Lower lobe of right lung (tissue), 2 donors: ENCODE measurements around the gene ADAMTS17. TPM values are rescaled to one million over a fixed set of nuclear protein-coding genes. Genes with fewer than 3 reads are reported as not detected.

ENCODE experiments used
- ATAC-seq, 2 donors: fragments of 200-7000 bp; cut with Tn5 transposase; one replicate each; pipeline ENCODE4 v1.9.1; 2020 to 2022; ENCODE audit warnings: mild to moderate bottlenecking in 2 of 2, moderate library complexity in 2 of 2
- DNase-seq: peaks from one replicate; pipeline ENCODE4 v3.0.0-alpha.2; 2020
- H3K27ac ChIP-seq: fragments of 200-600 bp; one replicate; pipeline ENCODE4 v1.8.0; 2022
- H3K27me3 ChIP-seq: fragments of 200-600 bp; one replicate; pipeline ENCODE4 v1.8.0; 2022; ENCODE audit warnings: low read depth
- H3K36me3 ChIP-seq: fragments of 200-600 bp; one replicate; pipeline ENCODE4 v1.8.0; 2022; ENCODE audit warnings: mild to moderate bottlenecking
- H3K4me1 ChIP-seq: fragments of 200-600 bp; one replicate; pipeline ENCODE4 v1.8.0; 2022
- H3K4me3 ChIP-seq: fragments of 200-600 bp; one replicate; pipeline ENCODE4 v1.8.0; 2022; ENCODE audit warnings: mild to moderate bottlenecking
- H3K9me3 ChIP-seq: fragments of 200-600 bp; one replicate; pipeline ENCODE4 v1.8.0; 2022
- CTCF ChIP-seq: fragments of 200-600 bp; IDR thresholded peaks from one replicate; pipeline ENCODE4 v1.8.0; 2022; ENCODE audit warnings: antibody characterized with exemption, mild to moderate bottlenecking
- intact Hi-C: fragments of 100-400 bp; cut with DNase I; formaldehyde crosslinking; loops from one replicate; pipeline ENCODE4 v1.11.0; 2022
- total RNA-seq: library from RNA; stranded (reverse); fragmentation: NEBNext Ultra II Directional; extraction: Animal tissue kit (Norgen Biotek cat#: 25700); gene quantifications from one replicate; pipeline ENCODE4 v1.2.1, GENCODE V29; 2021
- donor health status: DM: no; HTN: yes; CAD: no; lungs with severe emphysema.

The ADAMTS17 gene
- total RNA-seq, 1 donor from 2014 or later = 3.0 TPM

DNA sequence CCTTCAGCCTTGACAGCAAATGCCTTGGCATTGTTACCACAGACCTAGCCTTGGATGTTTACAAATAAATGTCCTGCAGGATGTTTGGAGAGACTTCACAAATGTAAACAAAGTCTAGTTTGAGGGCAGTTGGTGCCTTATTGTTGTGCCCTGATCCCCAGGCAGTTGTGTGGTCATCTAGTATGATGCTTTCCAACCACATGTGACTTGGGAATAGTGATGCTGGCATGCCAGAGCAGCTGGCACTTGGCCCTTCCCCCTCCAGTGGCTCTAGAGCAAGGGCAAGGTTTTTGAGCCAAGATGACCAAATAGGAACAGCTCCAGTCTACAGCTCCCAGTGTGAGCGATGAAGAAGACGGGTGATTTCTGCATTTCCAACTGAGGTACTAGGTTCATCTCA lies 258.2 kb downstream of the ADAMTS17 start:
- Histone ChIP-seq H3K4me1 (no peaks in the 10 kb centered on the region), H3K4me3 (no peak overlapping the region), H3K9me3 (no peaks in the 10 kb centered on the region), H3K36me3 (no peaks in the 10 kb centered on the region), H3K27ac (no peak overlapping the region), H3K27me3 (no peaks in the 10 kb centered on the region)
- TF ChIP-seq CTCF = no peak
- ATAC-seq (no peak), DNase-seq (no peak)
- intact Hi-C loops = no loop called here

- DNase-seq (no peak), ATAC-seq (no peak)
- H3K9me3 ChIP-seq = no peaks in the 10 kb centered on the region
- H3K4me1 ChIP-seq = no peaks in the 10 kb centered on the region
- H3K27ac ChIP-seq = no peak overlapping the region
- H3K4me3 ChIP-seq = no peak overlapping the region
- intact Hi-C loops = no loop called here
- no peak for TF ChIP-seq CTCF
- H3K27me3 ChIP-seq = no peaks in the 10 kb centered on the region
- no peaks in the 10 kb centered on the region for H3K36me3 ChIP-seq
Measured at GRCh38 chr15:100082761-100083402, 258.9 kb downstream of the ADAMTS17 start.

DNA sequence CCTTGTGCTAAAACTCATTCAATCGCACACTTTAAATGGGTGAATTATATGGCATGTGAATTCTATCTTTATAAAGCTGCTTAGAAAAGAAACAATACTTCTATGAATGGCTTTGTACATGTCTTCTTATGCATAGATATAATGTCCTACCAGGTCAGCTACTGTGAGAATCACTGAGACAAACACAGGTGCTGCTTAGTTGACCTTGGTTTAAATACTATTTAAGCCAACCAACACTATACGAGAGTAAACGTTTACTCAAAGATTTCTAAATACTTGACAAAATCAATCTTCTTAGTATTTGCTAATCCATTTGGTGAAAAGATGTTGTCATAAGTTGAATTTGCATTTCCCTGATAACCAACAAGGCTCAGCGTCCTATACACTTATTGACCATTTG lies 260.3 kb downstream of the ADAMTS17 start:
- no peaks in the 10 kb centered on the region for H3K4me1 ChIP-seq
- no peak for DNase-seq
- intact Hi-C loops = no loop called here
- TF ChIP-seq CTCF = no peak
- no peak overlapping the region for H3K27ac ChIP-seq
- no peaks in the 10 kb centered on the region for H3K9me3 ChIP-seq
- H3K27me3 ChIP-seq = no peaks in the 10 kb centered on the region
- ATAC-seq = no peak
- no peak overlapping the region for H3K4me3 ChIP-seq
- H3K36me3 ChIP-seq = no peaks in the 10 kb centered on the region

GRCh38 chr15:100078511-100079220 lies 263.1 kb downstream of the ADAMTS17 start:
- Histone ChIP-seq H3K9me3 (no peaks in the 10 kb centered on the region), H3K4me1 (no peaks in the 10 kb centered on the region), H3K27ac (no peak overlapping the region), H3K27me3 (no peaks in the 10 kb centered on the region), H3K36me3 (no peaks in the 10 kb centered on the region), H3K4me3 (no peak overlapping the region)
- intact Hi-C loops = no loop called here
- ATAC-seq (no peak), DNase-seq (no peak)
- TF ChIP-seq CTCF = no peak

DNA sequence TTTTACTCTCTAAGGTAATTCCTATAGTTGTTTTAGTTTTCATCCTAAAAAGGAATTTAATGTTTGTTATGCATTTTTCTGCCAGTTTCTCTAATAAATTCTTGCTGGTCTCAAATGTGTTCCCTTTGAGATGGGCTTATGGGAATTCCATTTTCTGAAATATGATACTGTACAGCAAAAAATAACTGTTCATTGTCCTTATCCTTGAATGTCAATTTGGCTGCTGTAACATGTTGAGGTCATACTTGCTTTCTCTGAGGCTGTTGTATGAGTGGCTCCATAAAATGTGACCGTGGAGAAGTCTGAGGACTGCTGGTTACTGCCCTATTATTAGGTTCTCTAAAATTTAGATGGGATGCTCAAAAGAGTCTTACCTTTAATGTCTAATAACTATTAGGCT lies 266.5 kb downstream of the ADAMTS17 start:
- TF ChIP-seq CTCF = no peak
- Histone ChIP-seq H3K27ac (no peak overlapping the region), H3K27me3 (no peaks in the 10 kb centered on the region), H3K36me3 (no peaks in the 10 kb centered on the region), H3K9me3 (no peaks in the 10 kb centered on the region), H3K4me3 (no peak overlapping the region), H3K4me1 (no peaks in the 10 kb centered on the region)
- intact Hi-C loops = no loop called here
- ATAC-seq (no peak), DNase-seq (no peak)
